ENCODE measurements around the gene CDC16. TPM values are rescaled to one million over a fixed set of nuclear protein-coding genes. Genes with fewer than 3 reads are reported as not detected.
A peak's percentile ranks its signal among the peaks of the same experiment; 100 is the strongest.

The CDC16 gene
- total RNA-seq, 1 donor from 2014 or later = 91.4 TPM

DNA sequence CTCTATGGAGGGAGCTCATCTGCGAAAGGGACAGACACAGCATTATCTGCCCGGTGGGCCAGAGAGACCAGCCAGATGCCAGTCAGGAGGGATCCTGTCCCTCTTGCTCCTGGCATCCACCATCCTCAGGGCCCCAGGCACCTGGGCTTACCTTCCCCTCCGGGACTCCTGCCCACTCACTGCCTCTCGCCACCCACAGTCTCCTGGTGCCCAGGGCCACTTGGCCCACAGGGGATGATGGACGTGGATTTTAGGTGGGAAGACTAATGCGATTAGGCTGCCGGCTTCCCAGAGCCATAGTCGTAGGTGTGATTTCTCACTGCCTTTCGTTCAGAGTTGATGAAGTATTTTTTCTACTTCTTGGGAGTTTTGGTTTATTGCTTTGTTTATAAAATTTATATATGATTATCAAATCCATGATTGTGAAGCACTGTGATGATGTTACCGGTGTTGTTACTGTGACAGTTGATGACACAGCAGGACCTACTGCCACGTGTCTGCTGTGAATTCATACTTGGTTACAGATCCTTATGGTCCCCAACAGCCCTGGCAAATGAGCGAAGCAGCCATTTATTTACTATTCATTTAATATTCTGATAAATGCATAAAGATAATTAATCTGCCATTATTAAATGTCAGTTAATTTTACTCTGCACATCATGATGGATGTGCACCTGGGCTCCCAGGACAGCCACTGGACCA is 65.1 kb downstream of the CDC16 start:
- H3K9me3 Mint-ChIP-seq = no peaks in the 10 kb centered on the region
- DNase-seq (ENCODE audit: low spot score) = no peak
- H3K4me1 Mint-ChIP-seq (ENCODE audit: low read depth) = no peaks in the 10 kb centered on the region
- no peak overlapping the region for H3K27ac Mint-ChIP-seq
- no peak overlapping the region for H3K4me3 Mint-ChIP-seq
- intact Hi-C loops (cut with micrococcal nuclease) = no loop called here
- no peaks in the 10 kb centered on the region for H3K27me3 Mint-ChIP-seq (ENCODE audit: insufficient read depth)
- peaks cover 21% of the 10 kb centered on the region for H3K36me3 Mint-ChIP-seq (ENCODE audit: low read depth)

DNA sequence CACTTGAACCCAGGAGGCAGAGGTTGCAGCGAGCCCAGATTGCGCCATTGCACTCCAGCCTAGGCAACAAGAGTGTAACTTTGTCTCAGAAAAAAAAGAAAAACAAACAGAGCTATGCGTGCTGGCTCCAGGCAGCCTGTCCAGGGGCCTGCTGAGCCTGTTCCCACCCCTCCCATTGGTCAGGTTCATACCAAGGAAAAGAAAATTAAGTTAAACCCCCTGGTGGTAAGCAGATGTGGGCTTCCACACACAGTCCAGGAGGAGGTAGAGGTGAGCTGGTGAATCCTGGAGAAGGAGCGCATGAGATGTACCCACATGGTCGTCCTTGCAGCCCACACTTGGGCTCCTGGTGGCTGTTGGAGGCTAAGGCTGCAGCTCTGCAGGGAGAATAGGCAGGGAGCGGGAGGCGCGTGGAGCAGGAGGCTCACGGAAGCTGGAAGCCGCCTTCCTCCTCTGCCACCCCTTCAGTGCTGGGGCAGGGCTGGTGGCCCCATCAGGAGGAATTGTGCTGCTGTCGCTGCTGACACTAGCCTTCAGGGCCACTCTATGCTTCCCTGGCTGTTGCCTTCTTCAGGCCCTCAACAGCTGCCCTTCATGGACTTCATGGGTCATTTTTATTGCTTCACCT is 69.1 kb downstream of the CDC16 start:
- Mint-ChIP-seq H3K4me1 (ENCODE audit: low read depth) (no peaks in the 10 kb centered on the region), H3K27ac (no peak overlapping the region), H3K9me3 (no peaks in the 10 kb centered on the region), H3K4me3 (no peak overlapping the region), H3K27me3 (ENCODE audit: insufficient read depth) (no peaks in the 10 kb centered on the region), H3K36me3 (ENCODE audit: low read depth) (peaks cover 21% of the 10 kb centered on the region)
- intact Hi-C loops (cut with micrococcal nuclease) = no loop called here
- no peak for DNase-seq (ENCODE audit: low spot score)

DNA sequence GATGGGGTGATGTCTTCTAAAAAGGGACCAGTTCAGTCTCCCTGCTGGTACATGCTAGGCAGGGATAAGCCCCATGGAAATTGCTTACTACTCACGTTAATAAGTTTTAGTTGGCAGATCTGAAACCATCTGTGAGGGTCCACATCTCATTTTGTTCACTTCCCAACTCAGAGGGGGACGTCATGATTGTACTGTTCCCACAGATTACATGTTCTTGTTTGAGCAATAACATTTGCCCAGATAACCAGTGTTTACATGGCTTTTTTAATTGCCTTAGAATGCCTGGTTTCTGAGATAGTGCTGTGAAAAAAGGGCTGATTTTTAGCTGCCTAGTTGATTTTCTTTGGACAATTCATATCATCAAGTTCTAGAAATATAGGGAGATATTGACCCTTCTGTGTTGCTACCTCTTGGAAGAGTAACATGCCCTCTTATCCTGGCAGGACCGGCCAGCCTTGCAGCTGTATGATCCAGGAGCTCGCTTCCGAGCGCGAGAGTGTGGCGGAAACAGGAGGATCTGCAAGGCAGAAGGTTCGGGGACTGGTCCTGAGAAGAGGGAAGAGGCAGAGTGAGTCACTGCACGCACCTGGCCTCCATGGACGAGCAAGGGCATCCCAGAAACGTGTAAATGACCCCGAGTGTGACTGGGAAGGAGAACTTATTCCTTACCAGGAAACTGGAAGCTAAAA is 69.8 kb downstream of the CDC16 start:
- DNase-seq (ENCODE audit: low spot score) = no peak
- H3K27me3 Mint-ChIP-seq (ENCODE audit: insufficient read depth) = no peaks in the 10 kb centered on the region
- H3K4me1 Mint-ChIP-seq (ENCODE audit: low read depth) = no peaks in the 10 kb centered on the region
- H3K36me3 Mint-ChIP-seq (ENCODE audit: low read depth) = peaks cover 15% of the 10 kb centered on the region
- no peak overlapping the region for H3K27ac Mint-ChIP-seq
- intact Hi-C loops (cut with micrococcal nuclease) = no loop called here
- no peak overlapping the region for H3K4me3 Mint-ChIP-seq
- H3K9me3 Mint-ChIP-seq = no peaks in the 10 kb centered on the region

DNA sequence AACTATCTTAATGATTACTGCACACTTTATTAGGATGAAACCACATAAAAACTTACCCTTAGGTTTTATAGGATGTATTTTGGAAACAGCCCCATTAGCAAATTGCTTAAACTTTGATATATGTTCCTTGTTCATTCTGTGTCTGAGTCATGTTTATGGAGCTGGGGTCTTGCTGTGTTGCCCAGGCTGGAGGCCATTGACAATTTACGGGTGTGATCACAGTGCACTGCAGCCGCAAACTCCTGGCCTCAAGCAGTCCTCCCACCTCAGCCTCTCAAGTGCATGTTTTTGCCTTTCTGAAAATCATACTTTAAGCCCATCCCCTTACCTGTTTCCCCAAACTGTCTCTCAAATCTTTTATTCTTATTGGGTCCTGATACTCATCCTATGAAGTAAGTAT is 74.4 kb downstream of the CDC16 start:
- peaks cover 8% of the 10 kb centered on the region for H3K36me3 Mint-ChIP-seq (ENCODE audit: low read depth)
- peaks cover 1% of the 10 kb centered on the region for H3K27me3 Mint-ChIP-seq (ENCODE audit: insufficient read depth)
- DNase-seq (ENCODE audit: low spot score) = no peak
- H3K4me1 Mint-ChIP-seq (ENCODE audit: low read depth) = peaks cover 13% of the 10 kb centered on the region
- intact Hi-C loops (cut with micrococcal nuclease) = no loop called here
- H3K9me3 Mint-ChIP-seq = no peaks in the 10 kb centered on the region
- H3K4me3 Mint-ChIP-seq = no peak overlapping the region
- no peak overlapping the region for H3K27ac Mint-ChIP-seq

DNA sequence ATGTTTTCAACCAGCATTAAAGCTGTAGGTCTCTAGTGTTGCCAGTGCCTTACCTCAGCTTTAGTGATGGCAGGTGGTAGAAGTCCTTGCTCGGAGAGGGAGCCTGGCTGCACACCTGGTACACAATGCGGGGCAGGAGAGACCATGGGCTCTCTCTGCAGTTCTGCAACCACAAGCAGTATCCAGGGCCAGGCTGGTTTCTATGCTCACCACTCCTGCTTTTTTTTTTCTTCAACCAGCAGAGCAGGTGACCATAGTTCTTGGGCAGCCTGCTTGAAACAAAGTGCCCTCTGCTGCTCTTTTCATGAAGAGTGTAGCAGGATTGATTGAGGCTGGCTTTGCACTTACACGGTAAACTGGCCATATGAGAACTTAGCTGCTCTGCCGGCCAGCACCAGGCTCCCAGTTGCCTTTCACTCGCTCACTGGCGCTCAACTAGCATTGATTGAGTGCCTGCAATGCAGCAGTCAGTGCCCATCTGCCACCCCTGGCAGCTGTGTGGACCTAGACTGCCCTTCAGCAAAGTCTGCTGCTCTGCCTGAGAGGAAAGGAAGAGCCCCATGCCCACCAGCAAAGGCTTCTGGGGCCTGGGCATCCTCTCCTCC is 75.2 kb downstream of the CDC16 start:
- H3K9me3 Mint-ChIP-seq = no peaks in the 10 kb centered on the region
- intact Hi-C loops (cut with micrococcal nuclease) = no loop called here
- no peak overlapping the region for H3K4me3 Mint-ChIP-seq
- H3K4me1 Mint-ChIP-seq (ENCODE audit: low read depth) = peaks cover 15% of the 10 kb centered on the region
- no peak overlapping the region for H3K27ac Mint-ChIP-seq
- peaks cover 1% of the 10 kb centered on the region for H3K27me3 Mint-ChIP-seq (ENCODE audit: insufficient read depth)
- DNase-seq (ENCODE audit: low spot score) = no peak
- H3K36me3 Mint-ChIP-seq (ENCODE audit: low read depth) = peaks cover 4% of the 10 kb centered on the region

DNA sequence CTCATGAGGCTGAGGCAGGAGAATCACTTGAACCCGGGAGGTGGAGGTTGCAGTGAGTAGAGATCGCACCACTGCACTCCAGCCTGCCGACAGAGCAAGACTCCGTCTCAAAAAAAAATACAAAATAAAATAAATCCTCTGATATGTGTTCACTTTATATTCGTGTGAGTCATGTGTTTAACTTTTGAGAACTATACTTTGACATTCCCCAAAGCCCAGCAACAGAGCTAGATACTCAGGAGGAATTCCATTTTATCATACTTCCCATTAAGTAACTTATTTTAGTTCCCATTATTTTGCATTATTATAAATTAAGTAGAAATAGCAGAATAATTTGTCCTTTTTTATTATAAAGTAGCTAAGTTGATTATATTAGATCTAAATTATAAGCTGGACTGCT is 76.3 kb downstream of the CDC16 start:
- Mint-ChIP-seq H3K36me3 (ENCODE audit: low read depth) (peaks cover 7% of the 10 kb centered on the region), H3K27me3 (ENCODE audit: insufficient read depth) (peaks cover 1% of the 10 kb centered on the region), H3K9me3 (no peaks in the 10 kb centered on the region), H3K27ac (no peak overlapping the region), H3K4me3 (no peak overlapping the region), H3K4me1 (ENCODE audit: low read depth) (peaks cover 22% of the 10 kb centered on the region)
- DNase-seq (ENCODE audit: low spot score) = no peak
- intact Hi-C loops (cut with micrococcal nuclease) = no loop called here

DNA sequence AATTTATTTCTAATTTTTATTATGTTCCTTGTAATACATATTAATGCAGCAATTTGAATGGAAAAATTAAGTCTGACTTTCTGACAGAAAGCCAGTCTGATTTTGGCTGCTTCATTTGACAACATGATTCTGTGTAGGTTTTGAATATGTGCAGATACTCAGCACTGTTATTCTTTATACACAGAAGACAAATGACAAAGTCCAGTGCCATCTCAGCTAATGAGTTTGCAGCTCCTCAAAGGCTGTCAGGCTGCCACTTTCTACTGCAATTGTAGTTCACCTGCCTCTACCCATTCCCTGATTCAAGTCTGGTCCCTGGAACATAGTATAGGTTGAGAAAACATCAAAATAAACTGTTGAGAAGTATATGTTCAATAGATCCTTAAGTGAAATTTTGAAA is 76.7 kb downstream of the CDC16 start:
- no peak for DNase-seq (ENCODE audit: low spot score)
- H3K27me3 Mint-ChIP-seq (ENCODE audit: insufficient read depth) = peaks cover 1% of the 10 kb centered on the region
- intact Hi-C loops (cut with micrococcal nuclease) = no loop called here
- no peak overlapping the region for H3K4me3 Mint-ChIP-seq
- no peaks in the 10 kb centered on the region for H3K9me3 Mint-ChIP-seq
- peaks cover 7% of the 10 kb centered on the region for H3K36me3 Mint-ChIP-seq (ENCODE audit: low read depth)
- no peak overlapping the region for H3K27ac Mint-ChIP-seq
- H3K4me1 Mint-ChIP-seq (ENCODE audit: low read depth) = peaks cover 22% of the 10 kb centered on the region

DNA sequence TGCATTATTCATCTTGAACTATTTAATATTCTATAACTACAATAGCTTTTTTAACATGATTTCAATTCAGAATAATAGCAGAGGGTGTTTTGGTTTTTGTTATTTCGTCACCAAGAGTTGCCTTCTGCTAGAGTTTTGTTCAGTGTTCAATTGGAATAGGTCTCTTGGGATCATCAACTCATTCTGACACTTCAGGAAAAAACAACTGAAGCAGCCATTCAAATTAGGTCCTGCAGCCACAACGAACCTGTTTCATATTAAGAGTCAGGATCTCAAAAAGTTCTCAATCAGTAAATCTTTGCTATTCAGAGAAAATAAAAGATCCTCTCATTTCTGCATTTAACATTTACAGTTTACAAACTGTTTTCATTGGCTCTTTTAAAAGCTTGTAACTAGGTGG is 77.2 kb downstream of the CDC16 start:
- intact Hi-C loops (cut with micrococcal nuclease) = no loop called here
- peaks cover 6% of the 10 kb centered on the region for H3K36me3 Mint-ChIP-seq (ENCODE audit: low read depth)

DNA sequence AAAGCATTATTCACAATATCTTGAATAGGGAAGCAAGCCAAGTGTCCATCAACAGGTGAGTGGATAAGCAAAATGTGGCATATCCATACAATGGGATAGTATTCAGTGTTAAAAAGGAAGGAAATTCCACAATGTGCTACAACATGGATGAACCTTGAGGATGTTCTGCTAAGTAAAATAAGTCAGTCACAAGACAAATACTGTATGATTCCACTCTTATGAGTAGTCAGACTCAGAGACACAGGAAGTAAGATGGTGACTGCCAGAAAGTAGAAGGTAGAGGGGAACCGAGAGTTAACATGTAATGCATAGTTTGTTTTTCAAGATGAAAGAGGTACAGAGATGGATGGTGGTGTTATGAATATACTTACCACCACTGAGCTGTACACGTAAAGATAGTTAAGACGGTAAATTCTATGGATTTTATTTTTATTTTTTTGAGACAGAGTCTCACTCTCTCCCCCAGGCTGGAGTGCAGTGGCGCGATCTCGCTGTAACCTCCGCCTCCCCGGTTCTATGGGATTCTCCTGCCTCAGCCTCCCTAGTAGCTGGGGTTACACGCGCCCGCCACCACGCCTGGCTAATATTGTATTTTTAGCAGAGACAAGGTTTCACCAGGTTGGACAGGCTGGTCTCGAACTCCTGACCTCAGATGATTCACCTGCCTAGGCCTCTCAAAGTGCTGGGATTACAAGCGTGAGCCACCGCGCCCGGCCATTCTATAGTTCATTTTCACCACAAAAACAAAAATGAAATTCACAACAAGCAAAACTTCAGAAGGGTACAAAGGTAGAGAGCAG is 78.6 kb downstream of the CDC16 start:
- Mint-ChIP-seq H3K36me3 (ENCODE audit: low read depth) (peaks cover 4% of the 10 kb centered on the region), H3K4me1 (ENCODE audit: low read depth) (peaks cover 36% of the 10 kb centered on the region), H3K4me3 (peak overlapping the region; percentile 85), H3K27ac (peak overlapping the region; percentile 94), H3K9me3 (no peaks in the 10 kb centered on the region), H3K27me3 (ENCODE audit: insufficient read depth) (peaks cover 1% of the 10 kb centered on the region)
- intact Hi-C loops (cut with micrococcal nuclease) = no loop called here
- DNase-seq (ENCODE audit: low spot score) = no peak

More for the DNA sequence above, 77.2 kb downstream of the CDC16 start:
- Mint-ChIP-seq H3K27me3 (ENCODE audit: insufficient read depth) (peaks cover 1% of the 10 kb centered on the region), H3K27ac (no peak overlapping the region), H3K4me3 (no peak overlapping the region), H3K9me3 (no peaks in the 10 kb centered on the region), H3K4me1 (ENCODE audit: low read depth) (peaks cover 26% of the 10 kb centered on the region)
- DNase-seq (ENCODE audit: low spot score) = no peak

DNA sequence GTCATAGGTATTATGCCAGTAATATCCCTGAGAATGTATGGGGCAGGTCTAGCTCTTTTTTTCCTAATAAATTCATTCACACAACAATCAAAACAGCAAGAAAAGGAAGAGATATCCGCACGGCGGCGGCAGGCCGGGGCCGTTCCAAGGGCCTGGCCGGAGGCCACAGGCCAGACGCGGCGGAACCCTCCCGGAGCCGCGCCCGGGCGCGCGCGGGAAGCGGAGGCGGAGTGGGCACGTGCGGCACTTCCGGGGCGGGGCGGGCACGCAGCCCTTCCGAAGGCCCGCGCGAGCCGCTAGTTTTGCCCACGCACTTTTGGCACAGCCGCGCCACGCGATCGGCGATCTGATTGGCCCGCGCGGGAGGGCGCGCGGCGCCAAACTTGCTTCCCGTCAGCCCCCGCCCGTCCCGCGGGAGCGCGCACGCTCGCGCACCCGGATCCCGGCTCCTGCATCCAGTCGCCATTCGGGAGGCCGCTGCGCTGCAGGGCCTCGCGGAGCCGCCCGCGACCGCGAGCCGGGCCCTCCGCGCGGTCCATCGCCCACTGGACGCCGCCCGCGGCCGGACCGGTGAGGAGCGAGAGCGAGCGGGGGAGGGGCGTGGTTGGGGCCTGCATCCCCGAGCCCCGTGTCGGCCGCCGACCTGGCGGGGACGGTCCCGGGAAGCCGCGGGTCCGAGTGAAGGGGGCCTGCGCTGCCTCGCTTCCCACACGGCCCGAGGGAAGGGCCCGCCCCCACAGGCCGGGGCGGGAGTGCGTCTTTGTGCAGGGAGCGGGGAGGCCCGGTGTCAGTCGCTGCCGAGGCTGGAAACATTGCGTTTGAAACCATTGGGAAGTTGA is 79.6 kb downstream of the CDC16 start, which contains the start of gene CHAMP1:
TSS of gene CHAMP1 (plus strand) at position 430 of the 839 bp plus-strand sequence. CDS start 9,340 bp downstream, outside the sequence.
- Mint-ChIP-seq H3K36me3 (ENCODE audit: low read depth) (peaks cover 6% of the 10 kb centered on the region), H3K4me3 (peak within 1 kb of the TSS; percentile 90), H3K27me3 (ENCODE audit: insufficient read depth) (peaks cover 1% of the 10 kb centered on the region), H3K27ac (peak within 1 kb of the TSS; percentile 94), H3K4me1 (ENCODE audit: low read depth) (peaks cover 43% of the 10 kb centered on the region), H3K9me3 (no peaks in the 10 kb centered on the region)
- intact Hi-C loops (cut with micrococcal nuclease) = loop anchor here (1.0 kb wide), 2 partner anchors 33 to 80 kb away; partner anchors contain the start of genes CDC16 and UPF3A
- peak; percentile 93 for DNase-seq (ENCODE audit: low spot score)

DNA sequence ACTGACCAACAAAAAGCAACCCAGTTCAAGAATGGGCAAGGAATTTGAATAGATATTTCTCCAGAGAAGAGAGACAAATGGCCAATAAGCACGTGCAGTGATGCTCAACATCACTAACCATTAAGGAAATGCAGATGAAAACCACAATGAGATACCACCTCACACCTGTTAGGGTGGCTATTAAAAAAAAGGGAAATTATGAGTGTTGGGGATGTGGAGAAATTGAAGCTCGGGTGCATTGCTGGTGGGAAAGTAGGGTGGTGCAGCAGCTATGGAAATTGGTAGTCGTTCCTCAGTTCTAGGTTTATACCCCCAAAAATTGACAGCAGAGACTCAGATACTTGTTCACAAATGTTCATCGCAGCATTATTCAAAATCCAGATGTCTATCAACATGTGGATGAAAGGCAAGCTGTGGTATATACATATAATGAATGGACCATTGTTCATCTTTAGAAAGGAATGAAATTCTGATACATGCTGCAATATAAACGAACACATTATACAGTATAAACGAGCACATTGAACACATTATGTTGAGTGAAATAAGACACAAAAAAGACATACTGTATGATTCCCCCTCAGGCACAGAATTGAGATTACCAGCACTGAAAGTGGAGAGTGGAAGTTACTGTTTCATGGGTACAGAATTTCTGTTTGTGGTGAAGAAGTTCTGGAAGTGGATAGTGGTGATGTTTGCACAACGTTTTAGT is 80.5 kb downstream of the CDC16 start:
- H3K36me3 Mint-ChIP-seq (ENCODE audit: low read depth) = peaks cover 12% of the 10 kb centered on the region
- no peak for DNase-seq (ENCODE audit: low spot score)
- peak overlapping the region; percentile 46 for H3K27ac Mint-ChIP-seq
- peaks cover 1% of the 10 kb centered on the region for H3K27me3 Mint-ChIP-seq (ENCODE audit: insufficient read depth)
- intact Hi-C loops (cut with micrococcal nuclease) = loop anchor here (1.0 kb wide), 1 partner anchor 25 kb away; no protein-coding TSS in a partner anchor
- H3K9me3 Mint-ChIP-seq = no peaks in the 10 kb centered on the region
- H3K4me3 Mint-ChIP-seq = peak overlapping the region; percentile 90
- peaks cover 52% of the 10 kb centered on the region for H3K4me1 Mint-ChIP-seq (ENCODE audit: low read depth)
